ENCODE results near the gene CPPED1.

CPPED1 gene

DNA sequence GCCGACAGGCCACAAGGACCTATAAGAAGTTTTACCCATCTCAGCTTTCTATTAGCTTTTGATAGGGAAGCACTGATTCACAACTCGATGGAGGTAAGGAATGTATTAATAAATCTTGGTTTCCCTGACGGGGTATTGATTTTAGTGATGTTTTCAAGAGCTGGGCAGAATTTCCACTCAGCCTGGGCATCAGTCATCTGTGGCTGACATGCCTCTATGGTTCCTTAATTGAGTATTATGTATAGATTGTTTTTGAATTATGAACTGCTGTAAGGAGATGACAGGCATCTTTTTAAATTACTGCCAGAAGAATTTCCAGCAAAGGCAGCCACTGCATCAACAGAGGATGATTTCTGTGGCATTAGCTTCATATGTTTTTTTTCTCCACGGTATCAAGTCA lies 128.6 kb downstream of the CPPED1 start:
- TF ChIP-seq POLR2AphosphoS5 (IDR thresholded peaks at IDR 0.05; ENCODE audit: borderline replicate concordance, low read depth, low read length) (no peak), EZH2 (IDR thresholded peaks at IDR 0.05) (no peak), FOXP2 (optimal IDR thresholded peaks at IDR 0.05; ENCODE audit: control extremely low read depth, extremely low read length, insufficient read depth) (no peak)
- H3K27ac ChIP-seq = no peak overlapping the region
- no peak overlapping the region for H3K9ac ChIP-seq (ENCODE audit: insufficient read length)
- H3K9me3 ChIP-seq (ENCODE audit: low read depth, low read length) = no peaks in the 10 kb centered on the region
- no peaks in the 10 kb centered on the region for H3K36me3 ChIP-seq (ENCODE audit: insufficient read depth, low read length)
- no peak for DNase-seq (ENCODE audit: low read depth, low spot score)
- H3K4me3 ChIP-seq = no peak overlapping the region

DNA sequence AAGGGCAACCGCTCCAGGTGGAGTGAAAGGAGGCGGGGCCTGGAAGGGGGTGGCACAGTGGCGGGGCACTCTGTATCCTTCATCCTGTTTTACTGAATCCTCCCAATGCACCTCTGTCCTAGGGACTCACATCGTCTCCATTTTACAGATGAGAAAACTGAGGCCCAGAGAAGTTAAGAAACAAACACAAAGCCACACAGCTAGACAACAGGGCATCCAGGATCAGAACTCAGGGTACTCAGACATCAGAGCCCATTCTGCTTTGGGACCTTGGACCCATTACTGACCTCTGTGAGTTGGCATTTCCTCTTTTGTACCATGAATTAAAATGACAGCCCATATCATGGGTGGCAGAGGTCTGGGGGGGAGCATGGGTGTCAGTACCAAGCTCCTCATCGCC lies 129.2 kb downstream of the CPPED1 start:
- Histone ChIP-seq H3K27ac (no peak overlapping the region), H3K4me3 (no peak overlapping the region), H3K9ac (ENCODE audit: insufficient read length) (no peak overlapping the region), H3K36me3 (ENCODE audit: insufficient read depth, low read length) (no peaks in the 10 kb centered on the region), H3K9me3 (ENCODE audit: low read depth, low read length) (no peaks in the 10 kb centered on the region)
- DNase-seq (ENCODE audit: low read depth, low spot score) = no peak
- TF ChIP-seq POLR2AphosphoS5 (IDR thresholded peaks at IDR 0.05; ENCODE audit: borderline replicate concordance, low read depth, low read length) = no peak
- TF ChIP-seq EZH2 (IDR thresholded peaks at IDR 0.05) = no peak
- TF ChIP-seq FOXP2 (optimal IDR thresholded peaks at IDR 0.05; ENCODE audit: control extremely low read depth, extremely low read length, insufficient read depth) = no peak

DNA sequence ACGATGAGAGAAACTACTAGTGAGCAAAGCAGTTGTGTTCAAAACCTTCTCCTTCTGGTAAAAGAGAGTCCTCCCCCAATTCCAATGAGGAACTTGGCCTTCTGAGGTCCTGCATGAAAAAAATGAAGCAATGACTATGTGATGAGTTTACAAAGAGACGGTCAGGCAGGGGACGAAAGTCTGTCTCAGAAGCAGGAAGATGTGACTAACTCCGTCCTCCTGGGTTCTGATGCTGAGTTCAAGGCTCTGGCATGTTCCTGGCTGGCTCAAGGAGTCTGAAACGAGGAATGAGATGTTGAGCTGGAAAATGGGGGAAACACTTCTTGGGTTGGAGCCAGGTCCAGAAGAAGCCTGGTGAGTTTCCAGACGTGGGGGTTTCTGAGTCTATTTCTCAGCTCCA lies 129.6 kb downstream of the CPPED1 start:
- Histone ChIP-seq H3K4me3 (no peak overlapping the region), H3K27ac (no peak overlapping the region), H3K9ac (ENCODE audit: insufficient read length) (no peak overlapping the region), H3K9me3 (ENCODE audit: low read depth, low read length) (no peaks in the 10 kb centered on the region), H3K36me3 (ENCODE audit: insufficient read depth, low read length) (no peaks in the 10 kb centered on the region)
- no peak for TF ChIP-seq EZH2 (IDR thresholded peaks at IDR 0.05)
- no peak for TF ChIP-seq POLR2AphosphoS5 (IDR thresholded peaks at IDR 0.05; ENCODE audit: borderline replicate concordance, low read depth, low read length)
- no peak for TF ChIP-seq FOXP2 (optimal IDR thresholded peaks at IDR 0.05; ENCODE audit: control extremely low read depth, extremely low read length, insufficient read depth)
- no peak for DNase-seq (ENCODE audit: low read depth, low spot score)

DNA sequence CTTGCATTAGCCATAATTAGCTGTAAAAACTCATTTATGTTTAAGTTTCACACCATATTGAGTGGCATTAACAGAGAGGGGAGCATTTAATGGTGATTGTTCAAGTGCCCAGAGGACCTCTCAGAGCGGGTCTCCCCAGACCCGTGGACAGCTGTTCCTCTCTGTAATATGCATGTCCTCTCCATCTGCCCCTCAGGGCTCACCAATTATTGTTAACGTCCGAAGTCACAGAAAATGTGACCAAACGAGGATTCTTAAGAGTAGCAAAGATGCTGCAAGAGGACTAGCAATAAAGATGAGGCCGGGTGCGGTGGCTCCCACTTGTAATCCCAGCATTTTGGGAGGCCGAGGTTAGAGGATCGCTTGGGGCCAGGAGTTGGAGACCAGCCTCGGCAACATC lies 130.2 kb downstream of the CPPED1 start:
- TF ChIP-seq POLR2AphosphoS5 (IDR thresholded peaks at IDR 0.05; ENCODE audit: borderline replicate concordance, low read depth, low read length) (no peak), FOXP2 (optimal IDR thresholded peaks at IDR 0.05; ENCODE audit: control extremely low read depth, extremely low read length, insufficient read depth) (no peak), EZH2 (IDR thresholded peaks at IDR 0.05) (no peak)

DNA sequence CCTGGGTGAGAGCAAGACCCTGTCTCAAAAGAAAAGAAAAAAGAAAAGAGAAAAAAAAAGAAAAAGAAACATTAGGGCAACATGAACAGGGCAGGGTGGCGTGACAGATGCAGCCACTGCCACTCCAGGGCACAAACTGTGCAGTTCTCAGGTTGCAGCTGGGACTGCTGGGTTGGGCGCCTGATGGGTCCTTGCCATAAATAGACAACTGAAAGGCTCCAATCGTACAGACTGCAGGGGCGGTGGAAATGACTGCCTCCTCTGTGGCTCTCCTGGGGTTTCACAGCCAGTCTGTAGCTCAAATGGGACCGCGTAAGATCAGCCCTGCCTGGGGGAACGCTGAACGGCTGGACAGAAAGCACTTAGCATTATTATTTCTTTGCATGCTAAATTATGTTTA lies 130.7 kb downstream of the CPPED1 start:
- no peak for DNase-seq (ENCODE audit: low read depth, low spot score)
- Histone ChIP-seq H3K36me3 (ENCODE audit: insufficient read depth, low read length) (no peaks in the 10 kb centered on the region), H3K27ac (no peak overlapping the region), H3K9me3 (ENCODE audit: low read depth, low read length) (no peaks in the 10 kb centered on the region), H3K4me3 (no peak overlapping the region), H3K9ac (ENCODE audit: insufficient read length) (no peak overlapping the region)
- TF ChIP-seq FOXP2 (optimal IDR thresholded peaks at IDR 0.05; ENCODE audit: control extremely low read depth, extremely low read length, insufficient read depth) (no peak), EZH2 (IDR thresholded peaks at IDR 0.05) (no peak), POLR2AphosphoS5 (IDR thresholded peaks at IDR 0.05; ENCODE audit: borderline replicate concordance, low read depth, low read length) (no peak)

More for the DNA sequence above, 130.2 kb downstream of the CPPED1 start:
- no peak overlapping the region for H3K9ac ChIP-seq (ENCODE audit: insufficient read length)
- no peak overlapping the region for H3K27ac ChIP-seq
- no peaks in the 10 kb centered on the region for H3K9me3 ChIP-seq (ENCODE audit: low read depth, low read length)
- H3K4me3 ChIP-seq = no peak overlapping the region
- no peaks in the 10 kb centered on the region for H3K36me3 ChIP-seq (ENCODE audit: insufficient read depth, low read length)
- no peak for DNase-seq (ENCODE audit: low read depth, low spot score)

DNA sequence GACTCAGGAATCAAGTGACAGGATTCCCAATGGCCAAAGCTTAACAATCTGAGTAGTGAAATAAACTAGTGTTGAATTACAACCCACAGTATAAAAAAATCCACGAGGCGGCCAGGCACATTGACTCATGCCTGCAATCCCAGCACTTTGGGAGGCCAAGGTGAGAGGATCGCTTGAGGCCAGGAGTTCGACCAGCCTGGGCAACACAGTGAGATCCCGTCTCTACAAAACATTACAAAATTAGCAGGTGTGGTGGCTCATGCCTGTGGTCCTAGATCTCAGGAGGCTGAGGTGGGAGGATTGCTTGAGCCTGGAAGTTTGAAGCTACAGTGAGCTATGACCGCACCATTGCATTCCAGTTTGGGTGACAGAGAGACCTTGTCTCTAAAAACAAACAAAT lies 133.8 kb downstream of the CPPED1 start:
- Histone ChIP-seq H3K9ac (ENCODE audit: insufficient read length) (no peak overlapping the region), H3K36me3 (ENCODE audit: insufficient read depth, low read length) (no peaks in the 10 kb centered on the region), H3K27ac (no peak overlapping the region), H3K9me3 (ENCODE audit: low read depth, low read length) (no peaks in the 10 kb centered on the region), H3K4me3 (no peak overlapping the region)
- TF ChIP-seq EZH2 (IDR thresholded peaks at IDR 0.05) (no peak), FOXP2 (optimal IDR thresholded peaks at IDR 0.05; ENCODE audit: control extremely low read depth, extremely low read length, insufficient read depth) (no peak), POLR2AphosphoS5 (IDR thresholded peaks at IDR 0.05; ENCODE audit: borderline replicate concordance, low read depth, low read length) (no peak)
- no peak for DNase-seq (ENCODE audit: low read depth, low spot score)

DNA sequence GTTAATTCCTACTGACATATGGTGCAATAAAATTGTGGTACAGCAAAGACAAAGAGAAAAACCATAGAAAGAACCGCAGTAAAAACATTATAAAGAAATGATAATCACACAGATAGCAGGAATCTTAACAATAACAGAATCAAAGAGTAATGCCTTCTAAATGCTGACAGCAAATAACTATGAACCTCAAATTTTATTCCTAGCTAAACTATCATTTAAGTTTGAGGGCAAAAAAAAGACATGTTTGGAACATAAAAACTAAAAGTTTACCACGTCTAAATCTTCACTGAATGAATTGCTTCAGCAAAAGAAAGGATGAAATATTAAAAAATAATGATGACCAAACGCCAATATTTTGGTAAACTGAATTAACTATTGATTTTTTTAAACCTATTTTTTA lies 135.8 kb downstream of the CPPED1 start:
- no peaks in the 10 kb centered on the region for H3K36me3 ChIP-seq (ENCODE audit: insufficient read depth, low read length)
- TF ChIP-seq FOXP2 (optimal IDR thresholded peaks at IDR 0.05; ENCODE audit: control extremely low read depth, extremely low read length, insufficient read depth) (no peak), POLR2AphosphoS5 (IDR thresholded peaks at IDR 0.05; ENCODE audit: borderline replicate concordance, low read depth, low read length) (no peak), EZH2 (IDR thresholded peaks at IDR 0.05) (no peak)
- no peak overlapping the region for H3K4me3 ChIP-seq
- H3K27ac ChIP-seq = no peak overlapping the region
- no peak for DNase-seq (ENCODE audit: low read depth, low spot score)
- H3K9ac ChIP-seq (ENCODE audit: insufficient read length) = no peak overlapping the region
- no peaks in the 10 kb centered on the region for H3K9me3 ChIP-seq (ENCODE audit: low read depth, low read length)

DNA sequence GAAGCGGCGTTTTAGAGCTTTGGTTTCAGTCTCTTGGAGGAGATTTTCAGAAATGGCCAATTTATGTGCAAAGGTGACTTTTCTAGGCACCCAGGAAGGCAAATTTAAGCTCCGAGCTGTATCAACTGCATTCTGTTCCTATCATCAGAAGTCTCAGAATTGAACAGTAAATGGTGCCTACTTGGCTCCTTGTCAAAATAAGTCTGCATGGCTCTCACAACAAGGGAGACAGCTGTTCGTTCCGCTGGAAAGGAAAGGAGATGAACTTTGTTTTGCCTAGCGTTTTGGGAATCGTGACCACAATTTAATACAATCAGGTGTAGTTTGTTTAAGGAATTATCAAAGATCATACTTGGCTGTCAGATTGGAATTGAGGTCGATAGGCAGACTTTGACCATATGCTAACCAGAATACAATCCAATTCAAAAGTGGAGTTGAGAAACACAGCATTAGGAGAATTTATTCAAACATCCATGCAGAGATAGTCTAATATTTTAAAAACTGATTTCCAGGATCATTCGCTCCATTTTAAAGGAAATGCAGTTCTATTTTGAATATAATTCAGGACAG lies 139.4 kb downstream of the CPPED1 start:
- Histone ChIP-seq H3K9ac (ENCODE audit: insufficient read length) (no peak overlapping the region), H3K4me3 (no peak overlapping the region), H3K36me3 (ENCODE audit: insufficient read depth, low read length) (no peaks in the 10 kb centered on the region), H3K9me3 (ENCODE audit: low read depth, low read length) (no peaks in the 10 kb centered on the region), H3K27ac (no peak overlapping the region)
- no peak for TF ChIP-seq EZH2 (IDR thresholded peaks at IDR 0.05)
- no peak for TF ChIP-seq FOXP2 (optimal IDR thresholded peaks at IDR 0.05; ENCODE audit: control extremely low read depth, extremely low read length, insufficient read depth)
- TF ChIP-seq POLR2AphosphoS5 (IDR thresholded peaks at IDR 0.05; ENCODE audit: borderline replicate concordance, low read depth, low read length) = no peak
- DNase-seq (ENCODE audit: low read depth, low spot score) = no peak

DNA sequence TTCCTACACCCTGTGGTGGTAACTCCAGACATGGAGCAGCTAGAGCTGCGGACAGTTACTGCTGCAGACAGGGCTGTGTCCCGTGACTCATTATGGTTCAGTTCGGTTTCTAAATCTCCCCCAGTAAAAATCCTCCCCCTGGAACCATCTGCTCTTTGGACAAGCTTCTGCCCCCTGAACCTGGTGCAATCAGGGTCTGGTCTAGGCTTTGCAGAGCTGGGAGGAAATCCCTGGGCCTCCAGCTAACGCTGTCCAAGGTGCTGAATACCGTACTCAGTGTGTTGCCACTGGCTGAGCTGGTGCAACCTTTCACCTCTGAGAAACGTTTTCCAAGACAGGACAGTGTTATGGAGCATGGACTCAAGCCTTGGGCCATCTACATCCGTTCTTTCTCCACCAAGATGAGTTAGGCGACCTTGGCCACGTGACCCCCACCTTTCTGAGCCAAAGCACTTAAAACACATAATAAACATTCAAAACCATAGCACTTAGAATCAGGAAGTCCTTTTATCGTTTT lies 142.0 kb downstream of the CPPED1 start:
- no peak for DNase-seq (ENCODE audit: low read depth, low spot score)
- no peaks in the 10 kb centered on the region; the same call in 1 of the 2 replicates for H3K9me3 ChIP-seq (ENCODE audit: low read depth, low read length)
- TF ChIP-seq FOXP2 (optimal IDR thresholded peaks at IDR 0.05; ENCODE audit: control extremely low read depth, extremely low read length, insufficient read depth) (no peak), EZH2 (IDR thresholded peaks at IDR 0.05) (no peak), POLR2AphosphoS5 (IDR thresholded peaks at IDR 0.05; ENCODE audit: borderline replicate concordance, low read depth, low read length) (no peak)
- H3K36me3 ChIP-seq (ENCODE audit: insufficient read depth, low read length) = no peaks in the 10 kb centered on the region
- no peak overlapping the region for H3K4me3 ChIP-seq
- no peak overlapping the region for H3K9ac ChIP-seq (ENCODE audit: insufficient read length)
- H3K27ac ChIP-seq = no peak overlapping the region
